NCI-H82 (cell line): ENCODE results near the gene KIFBP.
"Not testable (repeated sequence)": the region's sequence is repeated elsewhere in the genome, so short reads cannot be mapped to it uniquely, and the experiment has no call there.

Experiments
- DNase-seq: peaks from one replicate; lab custom pipeline; 2025; lab: John Stamatoyannopoulos, UW

The KIFBP gene

GRCh38 chr10:68997211-68997610 is 8.6 kb downstream of the KIFBP start:
- no peak for DNase-seq

GRCh38 chr10:69004821-69005220 is 16.2 kb downstream of the KIFBP start:
- peak; percentile 11 for DNase-seq

GRCh38 chr10:69005704-69006485 is 17.3 kb downstream of the KIFBP start:
- no peak for DNase-seq

GRCh38 chr10:69007260-69007659 is 18.7 kb downstream of the KIFBP start:
- DNase-seq, result no peak

- no peak for DNase-seq
These were observed 20.8 kb downstream of the KIFBP start for GRCh38 chr10:69009360-69009759.

GRCh38 chr10:69010151-69010640 is 21.6 kb downstream of the KIFBP start:
- no peak for DNase-seq

- not testable (repeated sequence) for DNase-seq
These were observed 24.2 kb downstream of the KIFBP start for GRCh38 chr10:69012778-69013177.

- no peak for DNase-seq
These were observed 25.6 kb downstream of the KIFBP start for GRCh38 chr10:69014171-69014570.

- DNase-seq, result no peak
These were observed 30.0 kb downstream of the KIFBP start for GRCh38 chr10:69018613-69019012.

- no peak for DNase-seq
These were observed 34.0 kb downstream of the KIFBP start for GRCh38 chr10:69022611-69023010.

GRCh38 chr10:69025370-69025896 is 36.8 kb downstream of the KIFBP start:
- DNase-seq, result peak; percentile 72

GRCh38 chr10:69033256-69033655 is 44.7 kb downstream of the KIFBP start:
- no peak for DNase-seq

GRCh38 chr10:69037489-69037888 is 48.9 kb downstream of the KIFBP start:
- DNase-seq, result no peak

- not testable (repeated sequence) for DNase-seq
These were observed 52.3 kb downstream of the KIFBP start for GRCh38 chr10:69040904-69041303.

GRCh38 chr10:69042417-69042816 is 53.8 kb downstream of the KIFBP start:
- no peak for DNase-seq

- no peak for DNase-seq
These were observed 54.2 kb downstream of the KIFBP start for GRCh38 chr10:69042838-69043237.

- DNase-seq, result no peak
These were observed 55.4 kb downstream of the KIFBP start for GRCh38 chr10:69043931-69044531.

- no peak for DNase-seq
These were observed 55.9 kb downstream of the KIFBP start for GRCh38 chr10:69044546-69044945.

GRCh38 chr10:69045441-69046300 is 57.1 kb downstream of the KIFBP start:
- no peak for DNase-seq

- no peak for DNase-seq
These were observed 58.7 kb downstream of the KIFBP start for GRCh38 chr10:69047111-69047832.

- DNase-seq, result peak; percentile 6
These were observed 59.5 kb downstream of the KIFBP start for GRCh38 chr10:69048103-69048502.

- no peak for DNase-seq
These were observed 61.0 kb downstream of the KIFBP start for GRCh38 chr10:69049566-69049961.
